DMS114 treated with DMSO at 0.1 percent for 48 hours (cell line): ENCODE results near the gene DYNC2H1.

Source experiments
- DNase-seq: peaks from one replicate; lab custom pipeline; 2025; ENCODE audit not compliant: unreplicated experiment; lab: John Stamatoyannopoulos, UW

DYNC2H1 gene

GRCh38 chr11:103279821-103280220 lies 170.6 kb downstream of the DYNC2H1 start:
- DNase-seq, result no peak

- no peak for DNase-seq
These were observed 172.1 kb downstream of the DYNC2H1 start for GRCh38 chr11:103281301-103281700.

GRCh38 chr11:103284260-103284659 lies 175.0 kb downstream of the DYNC2H1 start:
- no peak for DNase-seq

- no peak for DNase-seq
These were observed 185.3 kb downstream of the DYNC2H1 start for GRCh38 chr11:103294516-103294915.

GRCh38 chr11:103295704-103296103 lies 186.5 kb downstream of the DYNC2H1 start:
- DNase-seq, result no peak

- no peak for DNase-seq
These were observed 188.7 kb downstream of the DYNC2H1 start for GRCh38 chr11:103297900-103298299.

GRCh38 chr11:103315248-103315647 lies 206.0 kb downstream of the DYNC2H1 start:
- DNase-seq, result no peak

GRCh38 chr11:103317118-103317517 lies 207.9 kb downstream of the DYNC2H1 start:
- no peak for DNase-seq

GRCh38 chr11:103322821-103323220 lies 213.6 kb downstream of the DYNC2H1 start:
- no peak for DNase-seq

GRCh38 chr11:103325686-103326069 lies 216.5 kb downstream of the DYNC2H1 start:
- DNase-seq, result no peak

- peak; percentile 25 for DNase-seq
These were observed 217.0 kb downstream of the DYNC2H1 start for GRCh38 chr11:103326070-103326794.

- DNase-seq, result no peak
These were observed 218.5 kb downstream of the DYNC2H1 start for GRCh38 chr11:103327721-103328120.

GRCh38 chr11:103332409-103332808 lies 223.2 kb downstream of the DYNC2H1 start:
- DNase-seq, result no peak

- DNase-seq, result no peak
These were observed 229.6 kb downstream of the DYNC2H1 start for GRCh38 chr11:103338621-103339484.

- DNase-seq, result no peak
These were observed 230.2 kb downstream of the DYNC2H1 start for GRCh38 chr11:103339485-103339857.

GRCh38 chr11:103340956-103341355 lies 231.7 kb downstream of the DYNC2H1 start:
- DNase-seq, result no peak

- no peak for DNase-seq
These were observed 235.7 kb downstream of the DYNC2H1 start for GRCh38 chr11:103344886-103345285.

- no peak for DNase-seq
These were observed 240.4 kb downstream of the DYNC2H1 start for GRCh38 chr11:103349595-103349994.

GRCh38 chr11:103354656-103355055 lies 245.4 kb downstream of the DYNC2H1 start:
- no peak for DNase-seq

GRCh38 chr11:103358251-103358650 lies 249.0 kb downstream of the DYNC2H1 start:
- no peak for DNase-seq

- no peak for DNase-seq
These were observed 250.0 kb downstream of the DYNC2H1 start for GRCh38 chr11:103359216-103359615.

GRCh38 chr11:103364687-103365086 lies 255.5 kb downstream of the DYNC2H1 start:
- DNase-seq, result no peak
